Measurements from ENCODE around the gene CCM2L. TPM values are rescaled to one million over a fixed set of nuclear protein-coding genes. Genes with fewer than 3 reads are reported as not detected.

CCM2L gene
- total RNA-seq, 1 donor from 2014 or later: 0.75 TPM

DNA sequence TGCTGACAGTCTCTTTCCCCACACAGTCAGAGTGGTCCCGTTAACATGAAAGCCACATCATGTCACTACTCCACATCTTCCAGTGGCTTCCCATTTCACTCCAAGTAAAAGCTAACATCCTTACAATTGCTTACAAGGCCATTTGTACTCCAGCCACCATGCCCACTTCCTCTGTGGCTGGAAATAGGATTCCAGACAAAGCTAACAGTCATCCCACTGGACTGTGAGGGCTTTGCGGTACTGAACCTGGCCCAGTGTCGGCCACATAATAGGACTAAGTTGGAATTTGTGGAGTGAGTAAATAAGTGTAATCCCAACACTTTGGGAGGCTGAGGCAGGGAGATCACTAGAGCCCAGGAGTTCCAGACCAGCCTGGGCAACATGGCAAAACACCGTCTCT, 10.9 kb downstream of the CCM2L start:
- DNase-seq (ENCODE audit: low spot score): no peak
- no peak overlapping the region for H3K27ac Mint-ChIP-seq
- Histone ChIP-seq H3F3A (ENCODE audit: low read depth) (peaks cover 14% of the 10 kb centered on the region), H3K4me1 (peaks cover 7% of the 10 kb centered on the region), H3K9me3 (ENCODE audit: low read depth) (no peaks in the 10 kb centered on the region), H3K4me2 (no peak overlapping the region), H3K27ac (no peak overlapping the region), H3K36me3 (no peaks in the 10 kb centered on the region), H3K79me2 (ENCODE audit: low read depth) (no peaks in the 10 kb centered on the region), H3K27me3 (peaks cover 43% of the 10 kb centered on the region), H3K9ac (no peak overlapping the region), H2AFZ (replicated peaks) (no peak overlapping the region), H4K20me1 (ENCODE audit: low read depth) (no peaks in the 10 kb centered on the region), H3K4me3 (no peak overlapping the region)
- H3K27me3 Mint-ChIP-seq (ENCODE audit: insufficient read depth, low read depth): peaks cover 29% of the 10 kb centered on the region
- peaks cover 2% of the 10 kb centered on the region for H3K9me3 Mint-ChIP-seq
- H3K36me3 Mint-ChIP-seq: peaks cover 2% of the 10 kb centered on the region
- H3K4me1 Mint-ChIP-seq: peaks cover 22% of the 10 kb centered on the region
- peak overlapping the region; percentile 14 for H3K4me3 Mint-ChIP-seq
- TF ChIP-seq EZH2 (IDR thresholded peaks at IDR 0.05) (no peak), EZH2phosphoT487 (IDR thresholded peaks at IDR 0.05) (no peak)
- TF ChIP-seq, protein P1, sequence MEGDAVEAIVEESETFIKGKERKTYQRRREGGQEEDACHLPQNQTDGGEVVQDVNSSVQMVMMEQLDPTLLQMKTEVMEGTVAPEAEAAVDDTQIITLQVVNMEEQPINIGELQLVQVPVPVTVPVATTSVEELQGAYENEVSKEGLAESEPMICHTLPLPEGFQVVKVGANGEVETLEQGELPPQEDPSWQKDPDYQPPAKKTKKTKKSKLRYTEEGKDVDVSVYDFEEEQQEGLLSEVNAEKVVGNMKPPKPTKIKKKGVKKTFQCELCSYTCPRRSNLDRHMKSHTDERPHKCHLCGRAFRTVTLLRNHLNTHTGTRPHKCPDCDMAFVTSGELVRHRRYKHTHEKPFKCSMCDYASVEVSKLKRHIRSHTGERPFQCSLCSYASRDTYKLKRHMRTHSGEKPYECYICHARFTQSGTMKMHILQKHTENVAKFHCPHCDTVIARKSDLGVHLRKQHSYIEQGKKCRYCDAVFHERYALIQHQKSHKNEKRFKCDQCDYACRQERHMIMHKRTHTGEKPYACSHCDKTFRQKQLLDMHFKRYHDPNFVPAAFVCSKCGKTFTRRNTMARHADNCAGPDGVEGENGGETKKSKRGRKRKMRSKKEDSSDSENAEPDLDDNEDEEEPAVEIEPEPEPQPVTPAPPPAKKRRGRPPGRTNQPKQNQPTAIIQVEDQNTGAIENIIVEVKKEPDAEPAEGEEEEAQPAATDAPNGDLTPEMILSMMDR (IDR thresholded peaks at IDR 0.05): no peak

DNA sequence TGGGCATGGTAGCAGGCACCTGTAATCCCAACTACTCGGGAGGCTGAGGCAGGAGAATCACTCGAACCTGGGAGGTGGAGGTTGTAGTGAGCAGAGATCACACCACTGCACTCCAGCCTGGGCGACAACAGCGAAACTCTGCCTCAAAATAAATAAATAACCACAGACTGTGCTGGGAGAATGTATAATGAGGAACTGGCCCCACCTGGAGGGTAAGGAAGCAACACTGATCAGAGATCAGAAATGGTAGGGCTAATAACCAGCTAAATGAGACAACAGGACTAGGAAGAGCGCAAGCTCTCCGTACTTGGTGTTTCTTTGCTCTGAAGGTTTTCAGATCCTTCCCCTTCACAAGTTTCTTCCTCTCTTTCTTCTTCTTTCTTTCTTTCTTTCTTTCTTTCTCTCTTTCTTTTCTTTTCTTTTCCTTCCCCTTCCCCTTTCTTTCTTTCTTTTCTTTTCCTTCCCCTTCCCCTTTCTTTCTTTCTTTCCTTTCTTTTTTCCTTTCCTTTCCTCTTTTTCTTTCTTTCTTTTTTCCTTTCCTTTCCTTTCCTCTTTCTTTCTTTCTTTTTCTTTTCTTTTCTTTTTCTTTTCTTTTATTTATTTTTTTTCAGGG, 14.6 kb downstream of the CCM2L start:
- peaks cover under 1% of the 10 kb centered on the region for H3F3A ChIP-seq (ENCODE audit: low read depth)
- Mint-ChIP-seq H3K36me3 (no peaks in the 10 kb centered on the region), H3K27ac (no peak overlapping the region), H3K4me1 (peaks cover 34% of the 10 kb centered on the region), H3K4me3 (no peak overlapping the region), H3K9me3 (no peaks in the 10 kb centered on the region), H3K27me3 (ENCODE audit: insufficient read depth, low read depth) (peaks cover 23% of the 10 kb centered on the region)
- no peak overlapping the region for H2AFZ ChIP-seq (replicated peaks)
- DNase-seq (ENCODE audit: low spot score): no peak
- H3K27me3 ChIP-seq: peaks cover 19% of the 10 kb centered on the region
- no peaks in the 10 kb centered on the region for H4K20me1 ChIP-seq (ENCODE audit: low read depth)
- H3K4me3 ChIP-seq: no peak overlapping the region
- no peak overlapping the region for H3K27ac ChIP-seq
- H3K36me3 ChIP-seq: no peaks in the 10 kb centered on the region
- no peaks in the 10 kb centered on the region for H3K9me3 ChIP-seq (ENCODE audit: low read depth)
- peaks cover 7% of the 10 kb centered on the region for H3K4me1 ChIP-seq
- no peak overlapping the region for H3K4me2 ChIP-seq
- no peaks in the 10 kb centered on the region for H3K79me2 ChIP-seq (ENCODE audit: low read depth)
- TF ChIP-seq EZH2phosphoT487 (IDR thresholded peaks at IDR 0.05) (no peak), EZH2 (IDR thresholded peaks at IDR 0.05) (no peak)
- TF ChIP-seq, protein P1 (IDR thresholded peaks at IDR 0.05): no peak
- no peak overlapping the region for H3K9ac ChIP-seq

GRCh38 chr20:32027643-32028042, 17.4 kb downstream of the CCM2L start:
- H3K27ac ChIP-seq: no peak overlapping the region
- H3K9me3 Mint-ChIP-seq: no peaks in the 10 kb centered on the region
- H3K36me3 ChIP-seq: no peaks in the 10 kb centered on the region
- peaks cover 26% of the 10 kb centered on the region for H3K4me1 Mint-ChIP-seq
- H3K9me3 ChIP-seq (ENCODE audit: low read depth): no peaks in the 10 kb centered on the region
- H3K4me1 ChIP-seq: peaks cover 7% of the 10 kb centered on the region
- peaks cover 4% of the 10 kb centered on the region for H4K20me1 ChIP-seq (ENCODE audit: low read depth)
- H3K4me3 Mint-ChIP-seq: peak overlapping the region; percentile 86
- no peaks in the 10 kb centered on the region for H3K36me3 Mint-ChIP-seq
- H3F3A ChIP-seq (ENCODE audit: low read depth): peaks cover 4% of the 10 kb centered on the region
- peaks cover 11% of the 10 kb centered on the region for H3K27me3 Mint-ChIP-seq (ENCODE audit: insufficient read depth, low read depth)
- peaks cover 34% of the 10 kb centered on the region for H3K27me3 ChIP-seq
- H3K9ac ChIP-seq: no peak overlapping the region
- TF ChIP-seq EZH2phosphoT487 (IDR thresholded peaks at IDR 0.05) (no peak), EZH2 (IDR thresholded peaks at IDR 0.05) (no peak)
- TF ChIP-seq, protein P1 (IDR thresholded peaks at IDR 0.05): no peak
- no peak overlapping the region for H2AFZ ChIP-seq (replicated peaks)
- H3K4me3 ChIP-seq: no peak overlapping the region
- peak overlapping the region; percentile 29 for H3K27ac Mint-ChIP-seq
- H3K4me2 ChIP-seq: no peak overlapping the region
- no peak for DNase-seq (ENCODE audit: low spot score)
- H3K79me2 ChIP-seq (ENCODE audit: low read depth): no peaks in the 10 kb centered on the region
